Stimulated activated CD4-positive, alpha-beta T cell treated with anti-CD3 and anti-CD28 coated beads, TNF-alpha, amount 100 ng/mL, for 1 hour (primary cell): ENCODE results near the gene UGT8.

Experiments used
- DNase-seq, 3 donors: peaks; one replicate each; pipeline ENCODE4 v3.0.0-alpha.2; 2020; ENCODE audit warnings: low read depth in 3 of 3, low spot score in 1 of 3

The UGT8 gene

GRCh38 chr4:114688059-114688458 is 89.5 kb downstream of the UGT8 start:
- no peak for DNase-seq

DNA sequence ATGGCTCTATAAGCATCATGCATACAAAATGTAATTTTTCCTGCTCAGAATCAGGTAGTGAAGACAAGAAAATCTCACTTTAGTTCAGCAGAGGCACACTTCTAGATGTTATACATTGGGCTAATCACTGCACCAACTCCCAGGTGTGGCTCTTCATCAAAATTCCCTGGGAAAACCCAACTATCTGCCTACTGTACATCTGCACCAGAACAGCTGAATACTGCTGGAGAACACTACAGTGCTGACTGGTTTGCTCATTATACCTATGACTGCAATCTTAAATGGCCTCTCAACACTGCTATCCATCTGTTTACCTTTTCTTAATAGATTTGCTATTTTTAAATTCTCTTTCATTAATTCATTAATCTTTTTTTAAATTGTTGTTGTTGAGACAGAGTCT is 92.0 kb downstream of the UGT8 start:
- no peak for DNase-seq

- no peak for DNase-seq
Observed at GRCh38 chr4:114691865-114692264, 93.3 kb downstream of the UGT8 start.

- DNase-seq = no peak
Observed at GRCh38 chr4:114692958-114693357, 94.4 kb downstream of the UGT8 start.

DNA sequence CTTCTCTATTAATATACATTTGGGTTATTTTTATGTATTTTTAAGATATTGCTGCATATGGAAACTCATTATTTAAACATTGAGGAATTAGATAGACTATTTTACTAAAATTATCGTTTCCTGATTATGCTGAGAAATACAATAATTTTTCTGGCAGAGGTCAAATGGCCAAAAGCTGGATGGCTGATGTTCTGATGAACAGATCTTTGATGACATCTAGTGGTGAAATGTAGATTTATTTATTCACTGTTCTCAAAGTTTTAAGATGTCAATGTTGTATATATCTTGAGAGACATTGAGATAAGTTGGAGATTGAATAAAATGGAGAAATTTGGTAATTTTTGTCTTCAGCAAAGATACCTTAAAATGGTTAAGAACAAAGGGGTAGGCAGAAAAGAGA is 96.2 kb downstream of the UGT8 start:
- DNase-seq = no peak

GRCh38 chr4:114698231-114698630 is 99.6 kb downstream of the UGT8 start:
- no peak for DNase-seq

- no peak for DNase-seq
Observed at GRCh38 chr4:114701491-114701890, 102.9 kb downstream of the UGT8 start.

DNA sequence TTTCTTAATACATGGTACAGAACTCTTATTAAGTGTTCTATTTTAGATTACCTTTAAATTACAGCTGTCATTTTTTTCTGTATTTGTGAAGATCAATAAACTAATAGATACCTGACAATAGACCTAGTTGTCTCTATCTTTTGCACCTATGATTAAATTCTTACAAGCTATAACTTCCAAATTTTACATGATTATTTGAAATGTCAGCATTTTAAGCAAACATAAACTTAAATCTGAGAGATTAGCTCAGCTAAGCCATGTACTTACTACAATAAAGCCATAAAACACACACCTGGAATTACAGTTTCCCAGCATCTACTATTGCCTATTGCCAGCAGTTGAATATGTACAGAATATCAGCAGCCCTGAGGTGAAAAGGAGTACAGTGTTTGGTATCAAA is 118.8 kb downstream of the UGT8 start:
- no peak for DNase-seq

GRCh38 chr4:114725066-114725465 is 126.5 kb downstream of the UGT8 start:
- DNase-seq = no peak

GRCh38 chr4:114727461-114727860 is 128.9 kb downstream of the UGT8 start:
- DNase-seq = no peak
